NB4 (cell line): Measurements from ENCODE around the gene AP2A2.

Experiments used
- DNase-seq: peaks from one replicate; pipeline ENCODE4 v3.0.0; 2010; ENCODE audit warnings: low read depth
- H3K4me3 ChIP-seq: one replicate; pipeline ENCODE4 v1.5.1; 2011; ENCODE audit warnings: mild to moderate bottlenecking, low read depth, low read length, moderate library complexity
- CTCF ChIP-seq: IDR thresholded peaks from one replicate; pipeline ENCODE4 v1.5.1; 2012; ENCODE audit warnings: low read depth, low read length
- MAX ChIP-seq: IDR thresholded peaks from 2 replicates; pipeline ENCODE4 v1.6.1; 2011; ENCODE audit warnings: low read depth, low read length
- MYC ChIP-seq: IDR thresholded peaks from 2 replicates; pipeline ENCODE4 v1.6.1; 2011; ENCODE audit warnings: low read depth, low read length
- POLR2A ChIP-seq: IDR thresholded peaks from 2 replicates; pipeline ENCODE4 v1.6.1; 2011; ENCODE audit warnings: mild to moderate bottlenecking; ENCODE audit not compliant: insufficient read length; ENCODE audit errors: extremely low read depth

Gene AP2A2

GRCh38 chr11:933142-933851, 7.6 kb downstream of the AP2A2 start:
- TF ChIP-seq CTCF = no peak
- TF ChIP-seq POLR2A = no peak
- DNase-seq = no peak
- H3K4me3 ChIP-seq = no peak overlapping the region

GRCh38 chr11:933936-934335, 8.3 kb downstream of the AP2A2 start:
- TF ChIP-seq POLR2A (no peak), CTCF (no peak), MAX (no peak), MYC (no peak)
- H3K4me3 ChIP-seq = no peak overlapping the region
- no peak for DNase-seq

- DNase-seq = no peak
- H3K4me3 ChIP-seq = no peak overlapping the region
- TF ChIP-seq MYC (no peak), CTCF (no peak), POLR2A (no peak), MAX (no peak)
These were observed 8.9 kb downstream of the AP2A2 start for GRCh38 chr11:934527-934926.

GRCh38 chr11:936199-936598, 10.5 kb downstream of the AP2A2 start:
- DNase-seq = no peak
- TF ChIP-seq CTCF (no peak), POLR2A (no peak), MAX (no peak), MYC (no peak)
- H3K4me3 ChIP-seq = no peak overlapping the region

GRCh38 chr11:937841-938261, 12.2 kb downstream of the AP2A2 start:
- no peak overlapping the region for H3K4me3 ChIP-seq
- no peak for TF ChIP-seq MAX
- TF ChIP-seq POLR2A = no peak
- TF ChIP-seq MYC = no peak
- TF ChIP-seq CTCF = no peak
- DNase-seq = peak; percentile 30
